Lung (tissue), 12 donors: ENCODE results near the gene ASCL2. TPM values are rescaled to one million over a fixed set of nuclear protein-coding genes. Genes with fewer than 3 reads are reported as not detected.
A peak's percentile ranks its signal among the peaks of the same experiment; 100 is the strongest.

ENCODE experiments used
- ATAC-seq: fragments of 200-7000 bp; cut with Tn5 transposase; one replicate; pipeline ENCODE4 v1.9.1; 2020; ENCODE audit warnings: moderate number of reproducible peaks; ENCODE audit not compliant: insufficient read depth, low FRiP score
- DNase-seq, 3 donors: peaks; one replicate each; pipeline ENCODE4 v3.0.0-alpha.2; 2013 to 2017
- H3K27ac ChIP-seq, 2 donors: one replicate each; pipeline ENCODE4 v1.5.1; 2013; ENCODE audit warnings: mild to moderate bottlenecking in 2 of 2, moderate library complexity in 2 of 2, control low read depth in 1 of 2, inconsistent platforms in 1 of 2, low read depth in 1 of 2, low read length in 1 of 2
- H3K27me3 ChIP-seq, 3 donors: one replicate each; pipeline ENCODE4 v1.5.1; 2013; ENCODE audit warnings: low read length in 2 of 3; ENCODE audit not compliant: control insufficient read depth in 3 of 3, insufficient read depth in 3 of 3
- H3K36me3 ChIP-seq, 4 donors: one replicate each; pipeline ENCODE4 v1.5.1; 2013; ENCODE audit warnings: low read length in 4 of 4, mild to moderate bottlenecking in 1 of 4, moderate library complexity in 1 of 4; ENCODE audit not compliant: control insufficient read depth in 4 of 4, insufficient read depth in 4 of 4
- H3K4me1 ChIP-seq, 5 donors: one replicate each; pipeline ENCODE4 v1.5.1; 2013; ENCODE audit warnings: low read length in 5 of 5, mild to moderate bottlenecking in 2 of 5, moderate library complexity in 1 of 5; ENCODE audit not compliant: control insufficient read depth in 5 of 5, insufficient read depth in 5 of 5
- H3K4me3 ChIP-seq: one replicate; pipeline ENCODE4 v1.5.1; 2013; ENCODE audit warnings: mild to moderate bottlenecking, control low read depth, moderate library complexity
- H3K9ac ChIP-seq, 2 donors: one replicate each; pipeline ENCODE4 v1.5.1; 2013; ENCODE audit warnings: low read length in 2 of 2, control low read depth in 1 of 2; ENCODE audit not compliant: insufficient read depth in 1 of 2
- H3K9me3 ChIP-seq, 4 donors: one replicate each; pipeline ENCODE4 v1.5.1; 2013; ENCODE audit warnings: low read length in 3 of 4, mild to moderate bottlenecking in 1 of 4, moderate library complexity in 1 of 4; ENCODE audit not compliant: control insufficient read depth in 4 of 4, insufficient read depth in 3 of 4
- WGBS, 2 donors: extraction: QIAGEN DNeasy Blood & Tissue Kit; methylation state at CpG; one replicate each; pipeline ENCODE4 v1.1.7; 2013; 5-methylcytosine and 5-hydroxymethylcytosine counted together
- polyA plus RNA-seq, 2 donors: library from polyadenylated mRNA; stranded (reverse); fragments of 200-250 nt; gene quantifications; one replicate each; pipeline ENCODE4 v1.2.1, GENCODE V29; 2013
- total RNA-seq, 2 donors: library from RNA; depleted of rRNA in 1 of 2; stranded (reverse); fragments of >200 nt in 1 of 2; gene quantifications; one replicate each; pipeline ENCODE4 v1.2.1, GENCODE V29; 2014 to 2021
- TF ChIP-seq, protein P1 (sequence below): IDR thresholded peaks from 2 replicates; pipeline ENCODE4 v1.5.1; 2012; ENCODE audit warnings: mild to moderate bottlenecking; ENCODE audit errors: control extremely low read depth, extremely low read depth
- donor health status: control.
- donor health status: control.
- donor health status: Bipolar disorder and iron deficiency.
- donor health status: healthy.
- donor health status: DM: yes; HTN: yes; CAD: no.

The ASCL2 gene
- total and polyA plus RNA-seq, 4 donors = 0.94 to 2.4 (median 2.2) TPM; not detected in 1

- ATAC-seq = no peak
- Histone ChIP-seq H3K36me3 (no peaks in the 10 kb centered on the region), H3K27me3 (no peaks in the 10 kb centered on the region), H3K9ac (no peak overlapping the region), H3K4me3 (no peak overlapping the region), H3K27ac (peak overlapping the region; percentile 70 to 83), H3K4me1 (peaks cover 8 to 36% (median 15%) of the 10 kb centered on the region in 5 donors), H3K9me3 (peaks cover 0 to 5% (median 2%) of the 10 kb centered on the region in 4 donors)
- DNase-seq = no peak
- TF ChIP-seq, protein P1, sequence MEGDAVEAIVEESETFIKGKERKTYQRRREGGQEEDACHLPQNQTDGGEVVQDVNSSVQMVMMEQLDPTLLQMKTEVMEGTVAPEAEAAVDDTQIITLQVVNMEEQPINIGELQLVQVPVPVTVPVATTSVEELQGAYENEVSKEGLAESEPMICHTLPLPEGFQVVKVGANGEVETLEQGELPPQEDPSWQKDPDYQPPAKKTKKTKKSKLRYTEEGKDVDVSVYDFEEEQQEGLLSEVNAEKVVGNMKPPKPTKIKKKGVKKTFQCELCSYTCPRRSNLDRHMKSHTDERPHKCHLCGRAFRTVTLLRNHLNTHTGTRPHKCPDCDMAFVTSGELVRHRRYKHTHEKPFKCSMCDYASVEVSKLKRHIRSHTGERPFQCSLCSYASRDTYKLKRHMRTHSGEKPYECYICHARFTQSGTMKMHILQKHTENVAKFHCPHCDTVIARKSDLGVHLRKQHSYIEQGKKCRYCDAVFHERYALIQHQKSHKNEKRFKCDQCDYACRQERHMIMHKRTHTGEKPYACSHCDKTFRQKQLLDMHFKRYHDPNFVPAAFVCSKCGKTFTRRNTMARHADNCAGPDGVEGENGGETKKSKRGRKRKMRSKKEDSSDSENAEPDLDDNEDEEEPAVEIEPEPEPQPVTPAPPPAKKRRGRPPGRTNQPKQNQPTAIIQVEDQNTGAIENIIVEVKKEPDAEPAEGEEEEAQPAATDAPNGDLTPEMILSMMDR = no peak
- 90 to 95% methylated on average over 7 of the region's 7 CpGs for WGBS, 2 donors
Observed at GRCh38 chr11:2314136-2314524, 43.7 kb upstream of the ASCL2 start.

DNA sequence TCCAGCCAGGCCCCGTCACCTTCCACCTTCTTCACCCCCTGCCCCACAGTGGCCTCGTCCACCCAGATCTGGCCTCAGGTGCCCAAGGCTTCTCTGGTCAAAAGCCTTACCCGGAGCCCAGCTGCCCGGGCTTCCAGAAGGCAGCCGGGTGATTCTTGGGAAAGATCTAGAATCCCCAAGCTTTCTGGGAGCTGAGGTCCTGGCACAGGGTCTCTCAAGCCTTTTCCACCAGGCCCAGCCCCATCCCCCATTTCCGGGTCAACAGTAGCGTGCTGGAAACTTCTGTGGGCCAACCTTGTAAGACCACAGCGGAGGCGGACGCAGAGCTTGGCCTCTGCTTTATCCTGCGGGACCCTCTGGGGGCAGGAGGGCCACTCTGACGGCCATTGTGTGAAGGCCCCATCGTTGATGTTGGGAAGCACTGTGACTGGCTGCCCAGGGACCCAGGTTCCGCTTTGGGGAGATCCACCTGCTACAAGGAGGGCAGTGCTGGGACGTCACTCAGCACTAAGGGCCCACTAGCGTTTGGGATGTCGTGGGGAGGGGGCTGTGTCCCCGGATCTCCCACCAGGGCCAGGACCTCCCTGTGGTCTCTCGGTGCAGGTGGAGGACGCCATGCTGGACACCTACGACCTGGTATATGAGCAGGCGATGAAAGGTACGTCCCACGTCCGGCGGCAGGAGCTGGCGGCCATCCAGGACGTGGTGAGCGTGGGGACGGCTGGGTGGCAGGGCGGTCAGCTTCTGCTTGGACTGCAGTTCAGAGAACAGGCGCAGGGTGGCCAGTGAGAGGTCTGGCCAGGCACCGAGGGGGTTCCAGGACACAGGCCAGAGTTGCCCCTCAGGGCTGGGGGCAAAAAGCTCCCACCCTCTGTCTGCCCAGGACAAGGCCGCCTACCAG, 42.9 kb upstream of the ASCL2 start:
- Histone ChIP-seq H3K4me3 (no peak overlapping the region), H3K9me3 (peaks cover 0 to 5% (median 2%) of the 10 kb centered on the region in 4 donors), H3K27me3 (no peaks in the 10 kb centered on the region), H3K36me3 (no peaks in the 10 kb centered on the region), H3K27ac (no peak overlapping the region), H3K4me1 (peaks cover 8 to 36% (median 15%) of the 10 kb centered on the region in 5 donors), H3K9ac (no peak overlapping the region)
- DNase-seq (no peak), ATAC-seq (no peak)
- TF ChIP-seq, protein P1 = no peak
- whole genome bisulfite sequencing, 2 donors = 90% methylated on average over 34 of the region's 34 CpGs

- no peaks in the 10 kb centered on the region for H3K27me3 ChIP-seq
- WGBS, 2 donors = 82 to 87% methylated on average over 22 of the region's 22 CpGs
- TF ChIP-seq, protein P1 = no peak
- no peak overlapping the region for H3K9ac ChIP-seq
- peaks cover 0 to 2% (median 0%) of the 10 kb centered on the region in 4 donors for H3K9me3 ChIP-seq
- no peak overlapping the region for H3K4me3 ChIP-seq
- ATAC-seq (no peak), DNase-seq (no peak)
- peak overlapping the region in 1 of 2 donors; percentile 54 for H3K27ac ChIP-seq
- H3K36me3 ChIP-seq = no peaks in the 10 kb centered on the region
- H3K4me1 ChIP-seq = peaks cover 8 to 42% (median 19%) of the 10 kb centered on the region in 5 donors
Observed at GRCh38 chr11:2312232-2313042, 42.0 kb upstream of the ASCL2 start.
